HG03558 (cell line): ENCODE measurements around the gene KCNG4.

Experiments used
- ATAC-seq: cut with Tn5 transposase; IDR thresholded peaks from one replicate; pipeline ENCODE4 v1.9.1; 2021; ENCODE audit warnings: moderate number of reproducible peaks; ENCODE audit not compliant: unreplicated experiment; ENCODE audit errors: extremely low read depth

Gene KCNG4

GRCh38 chr16:84190731-84191388 lies 49.0 kb downstream of the KCNG4 start, which contains the start of gene ADAD2:
Gene ADAD2 (plus strand): TSS chr16:84191157. CDS start chr16:84191231, 74 bp downstream.
- ATAC-seq, result no peak

GRCh38 chr16:84186685-84187437 lies 53.0 kb downstream of the KCNG4 start, which contains the start of gene TAF1C:
Gene TAF1C (minus strand): TSS chr16:84187057. CDS start chr16:84184988, 2,069 bp downstream.
- peak; percentile 75 for ATAC-seq

GRCh38 chr16:84184775-84185174 lies 55.0 kb downstream of the KCNG4 start:
- ATAC-seq, result no peak

- no peak for ATAC-seq
Measured at GRCh38 chr16:84183911-84184591, 55.8 kb downstream of the KCNG4 start.

GRCh38 chr16:84183572-84183875 lies 56.3 kb downstream of the KCNG4 start:
- ATAC-seq, result no peak

GRCh38 chr16:84182680-84183571 lies 56.9 kb downstream of the KCNG4 start:
- no peak for ATAC-seq

GRCh38 chr16:84182104-84182503 lies 57.7 kb downstream of the KCNG4 start:
- ATAC-seq, result no peak

- no peak for ATAC-seq
Measured at GRCh38 chr16:84181144-84181915, 58.5 kb downstream of the KCNG4 start.

GRCh38 chr16:84180519-84181140 lies 59.2 kb downstream of the KCNG4 start:
- ATAC-seq, result no peak

GRCh38 chr16:84179612-84180320 lies 60.0 kb downstream of the KCNG4 start:
- no peak for ATAC-seq

GRCh38 chr16:84178892-84179611 lies 60.8 kb downstream of the KCNG4 start:
- no peak for ATAC-seq

GRCh38 chr16:84178146-84178765 lies 61.6 kb downstream of the KCNG4 start:
- ATAC-seq, result no peak

- no peak for ATAC-seq
Measured at GRCh38 chr16:84177741-84178073, 62.1 kb downstream of the KCNG4 start.

GRCh38 chr16:84176192-84177053 lies 63.4 kb downstream of the KCNG4 start:
- no peak for ATAC-seq

GRCh38 chr16:84175350-84176081 lies 64.3 kb downstream of the KCNG4 start:
- no peak for ATAC-seq

GRCh38 chr16:84174396-84174795 lies 65.4 kb downstream of the KCNG4 start:
- ATAC-seq, result no peak
